Thyroid gland (tissue), 4 donors: ENCODE results near the gene EFCAB8. TPM values are rescaled to one million over a fixed set of nuclear protein-coding genes. Genes with fewer than 3 reads are reported as not detected.

ENCODE experiments used
- DNase-seq, 2 donors: peaks; one replicate each; pipeline ENCODE4 v3.0.0-alpha.2; 2019
- H3K27ac ChIP-seq, 3 donors: fragments of 200-600 bp; sonication (generic); 1 replicate in 2 of 3; 2 replicates in 1 of 3; pipeline ENCODE4 v1.5.1; 2016 to 2019; ENCODE audit warnings: mild to moderate bottlenecking in 1 of 3, moderate library complexity in 1 of 3
- H3K27me3 ChIP-seq: fragments of 200-600 bp; sonication (generic); one replicate; pipeline ENCODE4 v1.5.1; 2019
- H3K36me3 ChIP-seq, 2 donors: fragments of 200-600 bp; sonication (generic); one replicate each; pipeline ENCODE4 v1.5.1; 2016 to 2019
- H3K4me1 ChIP-seq, 2 donors: fragments of 200-600 bp; sonication (generic); one replicate each; pipeline ENCODE4 v1.5.1; 2017 to 2019
- H3K4me3 ChIP-seq, 3 donors: fragments of 200-600 bp; sonication (generic); replicated peaks in 1 of 3; 1 replicate in 2 of 3; 2 replicates in 1 of 3; pipeline ENCODE4 v1.5.1; 2016; ENCODE audit warnings: mild to moderate bottlenecking in 1 of 3
- H3K9me3 ChIP-seq: fragments of 200-600 bp; sonication (generic); one replicate; pipeline ENCODE4 v1.5.1; 2017
- CTCF ChIP-seq, 6 experiments: fragments of 200-600 bp in 3 of 6; fragments of 450-650 bp in 3 of 6; sonication (generic) in 3 of 6; IDR thresholded peaks; one replicate each; pipeline ENCODE4 v1.5.1; 2016 to 2019; ENCODE audit warnings: antibody characterized with exemption in 6 of 6, mild to moderate bottlenecking in 2 of 6, inconsistent platforms in 1 of 6, moderate library complexity in 1 of 6
- POLR2A ChIP-seq, 2 donors: fragments of 450-650 bp; IDR thresholded peaks; one replicate each; pipeline ENCODE4 v1.6.1; 2017; ENCODE audit warnings: antibody characterized with exemption in 2 of 2, mild to moderate bottlenecking in 2 of 2, moderate library complexity in 1 of 2
- WGBS, 2 donors: methylation state at CpG; one replicate each; pipeline ENCODE4 v1.1.5; 2017; 5-methylcytosine and 5-hydroxymethylcytosine counted together
- intact Hi-C: fragments of 100-400 bp; cut with DNase I; formaldehyde crosslinking; loops from one replicate; pipeline ENCODE4 v1.15.1; 2023
- total RNA-seq, 4 donors: library from RNA; depleted of rRNA; stranded (reverse); fragments of >200 nt; gene quantifications; one replicate each; pipeline ENCODE4 v1.2.3, GENCODE V29; 2016

EFCAB8 gene
- total RNA-seq, 4 donors from 2014 or later = 0.27 to 2.3 TPM; not detected in 2

- H3K27me3 ChIP-seq = no peaks in the 10 kb centered on the region
- no peaks in the 10 kb centered on the region for H3K9me3 ChIP-seq
- 63 to 65% methylated on average over 9 of the region's 9 CpGs for WGBS, 2 donors
- no peak overlapping the region for H3K4me3 ChIP-seq
- no peaks in the 10 kb centered on the region for H3K36me3 ChIP-seq
- intact Hi-C loops = no loop called here
- no peak overlapping the region for H3K27ac ChIP-seq
- no peak for DNase-seq
- H3K4me1 ChIP-seq = no peaks in the 10 kb centered on the region
- TF ChIP-seq POLR2A (IDR thresholded peaks at IDR 0.05) (no peak), CTCF (IDR thresholded peaks at IDR 0.05) (no peak)
These were observed 142.2 kb downstream of the EFCAB8 start for GRCh38 chr20:33000802-33001466.

GRCh38 chr20:33002087-33002808 lies 143.5 kb downstream of the EFCAB8 start:
- 81 to 82% methylated on average over 4 to 7 of the region's 7 CpGs for WGBS, 2 donors
- H3K27ac ChIP-seq = no peak overlapping the region
- no peaks in the 10 kb centered on the region for H3K36me3 ChIP-seq
- TF ChIP-seq POLR2A (IDR thresholded peaks at IDR 0.05) (no peak), CTCF (IDR thresholded peaks at IDR 0.05) (no peak)
- H3K27me3 ChIP-seq = no peaks in the 10 kb centered on the region
- no peak for DNase-seq
- no peaks in the 10 kb centered on the region for H3K4me1 ChIP-seq
- intact Hi-C loops = no loop called here
- H3K9me3 ChIP-seq = no peaks in the 10 kb centered on the region
- H3K4me3 ChIP-seq = no peak overlapping the region

GRCh38 chr20:33004141-33004751 lies 145.5 kb downstream of the EFCAB8 start, which contains the start of gene SUN5:
TSS of gene SUN5 (minus strand) at chr20:33004433. CDS start at chr20:33004340, 93 bp downstream.
- H3K4me3 ChIP-seq = no peak within 1 kb of the TSS
- no peak for DNase-seq
- H3K27me3 ChIP-seq = no peaks in the 10 kb centered on the region
- WGBS, 2 donors = 85 to 93% methylated on average over 6 of the region's 6 CpGs
- H3K27ac ChIP-seq = no peak within 1 kb of the TSS
- peaks cover 0 to 1% of the 10 kb centered on the region in 2 donors for H3K4me1 ChIP-seq
- TF ChIP-seq CTCF (IDR thresholded peaks at IDR 0.05) (no peak), POLR2A (IDR thresholded peaks at IDR 0.05) (no peak)
- H3K36me3 ChIP-seq = no peaks in the 10 kb centered on the region
- intact Hi-C loops = no loop called here
- H3K9me3 ChIP-seq = no peaks in the 10 kb centered on the region

DNA sequence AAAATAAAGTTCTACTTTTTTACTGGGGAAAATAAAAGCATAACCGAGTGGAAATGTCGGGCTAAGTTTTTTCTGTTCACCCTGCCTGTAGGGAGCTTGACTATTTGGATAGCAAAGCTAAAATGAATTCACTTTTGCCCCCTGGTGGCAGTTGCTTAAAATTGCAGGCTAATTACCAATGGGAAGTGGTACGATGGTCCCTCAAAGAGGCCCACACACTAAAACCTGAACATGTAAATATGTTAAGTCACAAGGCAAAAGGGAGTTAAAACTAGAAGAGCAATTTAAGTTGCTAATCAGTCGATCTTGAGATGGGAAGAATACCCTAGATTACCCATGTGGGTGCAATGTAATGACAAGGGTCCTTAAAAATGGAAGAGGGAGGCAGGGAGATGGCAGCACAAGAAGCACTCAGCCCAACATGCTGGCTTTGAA lies 146.4 kb downstream of the EFCAB8 start:
- no peaks in the 10 kb centered on the region for H3K36me3 ChIP-seq
- H3K4me3 ChIP-seq = no peak overlapping the region
- 48 to 66% methylated on average over 4 of the region's 4 CpGs for WGBS, 2 donors
- DNase-seq = no peak
- no peaks in the 10 kb centered on the region for H3K9me3 ChIP-seq
- H3K27me3 ChIP-seq = no peaks in the 10 kb centered on the region
- TF ChIP-seq CTCF (IDR thresholded peaks at IDR 0.05) (peak in 1 of 6 experiments; percentile 13), POLR2A (IDR thresholded peaks at IDR 0.05) (no peak)
- H3K27ac ChIP-seq = no peak overlapping the region
- peaks cover 5 to 10% of the 10 kb centered on the region in 2 donors for H3K4me1 ChIP-seq
- intact Hi-C loops = no loop called here
